GM12878 (cell line): ENCODE measurements around the gene XPO6. TPM values are rescaled to one million over a fixed set of nuclear protein-coding genes. Genes with fewer than 3 reads are reported as not detected.
A peak's percentile ranks its signal among the peaks of the same experiment; 100 is the strongest.

ENCODE experiments used
- ATAC-seq: fragments of 200-7000 bp; cut with Tn5 transposase; 3 replicates; pipeline ENCODE4 v1.9.1; 2020; ENCODE audit warnings: mild to moderate bottlenecking, moderate library complexity
- BruUV-seq: library from RNA; stranded (reverse); fragments of 400-500 nt; replicated peaks from 2 replicates; lab custom pipeline; 2021; lab: Mats Ljungman, UMichigan
- CTCF ChIA-PET: fragments of 300-600 bp; sonication (Branson Sonifier 250); formaldehyde crosslinking; extraction: SDS; loops from one replicate; lab custom pipeline; 2021; ENCODE audit warnings: inconsistent platforms; lab: Yijun Ruan, JAX
- POLR2A ChIA-PET: fragments of 350-600 bp; formaldehyde crosslinking; extraction: SDS; loops from one replicate; lab custom pipeline; 2021; ENCODE audit warnings: inconsistent platforms; lab: Charles Lee
- RAD21 ChIA-PET: fragments of 300-600 bp; sonication (Branson Sonifier 250); formaldehyde crosslinking; loops from one replicate; lab custom pipeline; 2023; ENCODE audit warnings: antibody characterized with exemption; ENCODE audit not compliant: unreplicated experiment; lab: Charles Lee
- SMC1A ChIA-PET: fragments of 300-600 bp; sonication (Branson Sonifier 250); formaldehyde crosslinking; loops from one replicate; lab custom pipeline; 2023; ENCODE audit not compliant: unreplicated experiment, uncharacterized antibody; lab: Charles Lee
- DNase-seq: peaks from one replicate; pipeline ENCODE4 v3.0.0-alpha.2; 2011; ENCODE audit warnings: low read depth, low spot score
- FAIRE-seq: peaks from 3 replicates; lab custom pipeline; 2011; peaks lifted over from hg19 to GRCh38; lab: Jason Lieb, UNC
- H2AFZ ChIP-seq: 2 replicates; pipeline ENCODE4 v1.6.0; 2011; ENCODE audit warnings: low read depth, low read length, control low read depth; ENCODE audit not compliant: control insufficient read depth
- H3K27ac ChIP-seq: 2 replicates; pipeline ENCODE4 v1.5.1; 2011; ENCODE audit warnings: control low read depth; ENCODE audit not compliant: control insufficient read depth, insufficient read depth
- H3K27me3 ChIP-seq, 2 experiments: replicated peaks in 1 of 2; 2 replicates each; pipeline versions ENCODE4 v1.6.0 to v1.6.1; 2011; ENCODE audit warnings: low read length in 1 of 2; ENCODE audit not compliant: control insufficient read depth in 2 of 2, insufficient read depth in 2 of 2
- H3K36me3 ChIP-seq, 2 experiments: 2 replicates each; pipeline ENCODE4 v1.5.1; 2011; ENCODE audit warnings: low read length in 1 of 2; ENCODE audit not compliant: control insufficient read depth in 2 of 2, insufficient read depth in 2 of 2
- H3K4me1 ChIP-seq: 2 replicates; pipeline ENCODE4 v1.6.1; 2011; ENCODE audit warnings: mild to moderate bottlenecking, low read length, moderate library complexity, mixed read lengths; ENCODE audit not compliant: control insufficient read depth, insufficient read depth
- H3K4me2 ChIP-seq: 2 replicates; pipeline ENCODE4 v1.6.0; 2011; ENCODE audit warnings: control low read depth; ENCODE audit not compliant: control insufficient read depth, insufficient read depth
- H3K4me3 ChIP-seq: fragments of 200-600 bp; sonication (generic); 2 replicates; pipeline ENCODE4 v1.5.1; 2016
- H3K79me2 ChIP-seq: 2 replicates; pipeline ENCODE4 v1.6.0; 2011; ENCODE audit warnings: low read length; ENCODE audit not compliant: control insufficient read depth, insufficient read depth
- H3K9ac ChIP-seq: 2 replicates; pipeline ENCODE4 v1.8.0; 2011; ENCODE audit warnings: low read length, control low read depth, mixed read lengths; ENCODE audit not compliant: control insufficient read depth, insufficient read depth
- H3K9me3 ChIP-seq: replicated peaks from 3 replicates; pipeline ENCODE4 v1.5.1; 2011; ENCODE audit warnings: mild to moderate bottlenecking, low read length; ENCODE audit not compliant: control insufficient read depth, insufficient read depth
- H4K20me1 ChIP-seq: 2 replicates; pipeline ENCODE4 v1.6.0; 2011; ENCODE audit not compliant: control insufficient read depth, insufficient read depth
- CEBPB ChIP-seq, 2 experiments: fragments of 150-350 bp in 1 of 2; IDR thresholded peaks; 2 replicates each; pipeline ENCODE4 v1.6.1; 2012 to 2014; ENCODE audit warnings: low read depth in 2 of 2, low read length in 2 of 2, borderline replicate concordance in 1 of 2, inconsistent platforms in 1 of 2
- KDM1A ChIP-seq: fragments of 200-600 bp; sonication (generic); IDR thresholded peaks from 2 replicates; pipeline ENCODE4 v1.6.1; 2016; ENCODE audit warnings: borderline replicate concordance
- NBN ChIP-seq: fragments of 450-650 bp; IDR thresholded peaks from 2 replicates; pipeline ENCODE4 v1.6.1; 2016
- PBX3 ChIP-seq: IDR thresholded peaks from 2 replicates; pipeline ENCODE4 v1.6.1; 2011; ENCODE audit warnings: mild to moderate bottlenecking, low read depth, low read length, moderate library complexity; ENCODE audit not compliant: insufficient replicate concordance
- RAD21 ChIP-seq: IDR thresholded peaks from 2 replicates; pipeline ENCODE4 v1.6.1; 2011; ENCODE audit warnings: mild to moderate bottlenecking, low read depth, low read length, moderate library complexity; ENCODE audit not compliant: insufficient read depth
- SMARCA5 ChIP-seq: fragments of 450-650 bp; IDR thresholded peaks from 2 replicates; pipeline ENCODE4 v1.6.1; 2017; ENCODE audit warnings: mild to moderate bottlenecking
- SMC3 ChIP-seq: IDR thresholded peaks from 2 replicates; pipeline ENCODE4 v1.6.1; 2011; ENCODE audit warnings: low read length, improper control_type of control experiment, borderline replicate concordance
- TCF3 ChIP-seq: IDR thresholded peaks from 2 replicates; pipeline ENCODE4 v1.6.1; 2012; ENCODE audit warnings: low read depth, mild to moderate bottlenecking, low read length, borderline replicate concordance; ENCODE audit not compliant: insufficient read depth
- YY1 ChIP-seq: IDR thresholded peaks from 2 replicates; pipeline ENCODE4 v1.6.1; 2011; ENCODE audit warnings: low read depth, mild to moderate bottlenecking, low read length
- WGBS: methylation state at CpG from one replicate; pipeline ENCODE4 v1.1.6; 2016; ENCODE audit warnings: low lambda C conversion rate; ENCODE audit not compliant: insufficient replicate concordance, insufficient coverage; ENCODE audit errors: missing lambda C conversion rate; 5-methylcytosine and 5-hydroxymethylcytosine counted together
- in situ Hi-C: fragments of 300-500 bp; cut with MboI; formaldehyde crosslinking; loops from 9 replicates; pipeline ENCODE4 v1.14.3; 2018; ENCODE audit warnings: mixed read lengths
- intact Hi-C: fragments of 100-400 bp; cut with micrococcal nuclease; formaldehyde crosslinking; loops from one replicate; pipeline ENCODE4 v1.14.2; 2022; ENCODE audit not compliant: unreplicated experiment
- polyA plus RNA-seq, 11 experiments: library from polyadenylated mRNA; depleted of rRNA in 4 of 11; unstranded in 6 of 11; stranded (reverse) in 5 of 11; fragments of >200 nt; fragmentation: Nextera tagmentation in 4 of 11; fragmentation: Illumina TruSeq in 1 of 11; extraction: Ambion mirVana in 4 of 11; extraction: Trizol in 1 of 11; gene quantifications; 1 replicate in 1 of 11; 2 replicates in 10 of 11; pipeline versions ENCODE4 v1.2.1 to v1.2.3, GENCODE V29; 2011 to 2016; ENCODE audit warnings: inconsistent platforms in 2 of 11, missing spikeins in 2 of 11, low read depth in 1 of 11
- total RNA-seq, 4 experiments: library from RNA; depleted of rRNA in 3 of 4; stranded (reverse); fragments of >200 nt in 3 of 4; fragmentation: Illumina TruSeq in 1 of 4; extraction: Trizol in 1 of 4; gene quantifications; 2 replicates each; pipeline versions ENCODE4 v1.2.1 to v1.2.3, GENCODE V29; 2013 to 2021
- TF ChIP-seq, protein P1 (sequence below), 3 experiments: IDR thresholded peaks in 2 of 3; conservative IDR thresholded peaks in 1 of 3; 2 replicates each; pipeline ENCODE4 v1.5.1; 2011; ENCODE audit warnings: low read depth in 3 of 3, low read length in 3 of 3, mild to moderate bottlenecking in 3 of 3, control low read depth in 2 of 3, moderate library complexity in 2 of 3, inconsistent platforms in 1 of 3, mixed read lengths in 1 of 3; ENCODE audit not compliant: control insufficient read depth in 2 of 3, insufficient read depth in 1 of 3; ENCODE audit errors: extremely low read depth in 1 of 3

Gene XPO6
- total and polyA plus RNA-seq, 10 of the 15 experiments (the other 5 are each of a cell fraction or from before 2014, with no cell fraction given): 9.9 to 246 (median 110) TPM

DNA sequence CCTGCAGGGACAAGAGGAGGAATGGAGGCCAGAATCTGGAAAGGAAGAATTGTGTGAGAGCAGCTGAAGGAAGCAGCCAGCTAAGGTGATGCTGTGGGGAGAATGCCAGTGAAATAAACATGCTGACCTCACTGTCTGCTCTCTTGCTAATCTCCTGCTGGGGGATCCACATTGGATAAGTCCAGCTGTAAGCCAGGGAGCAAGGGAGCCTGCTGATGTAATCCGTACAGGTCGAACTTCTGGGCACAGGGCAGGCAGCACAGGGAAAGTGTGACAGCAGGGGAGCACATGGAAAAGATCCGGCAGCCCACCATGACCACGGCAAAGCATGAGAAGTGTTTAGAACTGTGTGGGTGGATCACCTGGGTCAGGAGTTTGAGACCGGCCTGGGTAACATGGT lies 7.5 kb upstream of the XPO6 start:
- no peak overlapping the region for H3K9ac ChIP-seq
- no peak overlapping the region for H3K27ac ChIP-seq
- WGBS: 73% methylated on average over 5 of the region's 5 CpGs
- ChIA-PET SMC1A (interaction anchor here (1.1 to 13.4 kb wide), 5 partner anchors 13 to 86 kb away, joined by 3 to 105 read pairs (median 10); no protein-coding TSS in a partner anchor), RAD21 (interaction anchor here (0.6 to 4.2 kb wide), 5 partner anchors 28 to 246 kb away, joined by 3 to 34 read pairs (median 21); no protein-coding TSS in a partner anchor), CTCF (interaction anchor here (0.8 to 3.9 kb wide), 6 partner anchors 10 to 580 kb away, joined by 3 to 58 read pairs (median 6); no protein-coding TSS in a partner anchor), POLR2A (interaction anchor here (0.6 kb wide), 1 partner anchor 9 kb away, joined by 4 read pairs; no protein-coding TSS in a partner anchor)
- H3K4me1 ChIP-seq: no peaks in the 10 kb centered on the region
- H3K4me2 ChIP-seq: no peak overlapping the region
- H2AFZ ChIP-seq: no peak overlapping the region
- no peak overlapping the region for H3K4me3 ChIP-seq
- no peaks in the 10 kb centered on the region for H3K36me3 ChIP-seq
- no peaks in the 10 kb centered on the region for H4K20me1 ChIP-seq
- BruUV-seq: no TSS peak
- in situ Hi-C loops (loop anchor here (5.0 kb wide), 1 partner anchor 242 kb away; no protein-coding TSS in a partner anchor), intact Hi-C loops (loop anchor here (2.0 kb wide), 1 partner anchor 78 kb away; no protein-coding TSS in a partner anchor)
- DNase-seq: no peak
- no peaks in the 10 kb centered on the region for H3K79me2 ChIP-seq
- no peak for ATAC-seq
- H3K27me3 ChIP-seq: no peaks in the 10 kb centered on the region
- TF ChIP-seq YY1: no peak
- H3K9me3 ChIP-seq: no peaks in the 10 kb centered on the region
- FAIRE-seq: no peak

DNA sequence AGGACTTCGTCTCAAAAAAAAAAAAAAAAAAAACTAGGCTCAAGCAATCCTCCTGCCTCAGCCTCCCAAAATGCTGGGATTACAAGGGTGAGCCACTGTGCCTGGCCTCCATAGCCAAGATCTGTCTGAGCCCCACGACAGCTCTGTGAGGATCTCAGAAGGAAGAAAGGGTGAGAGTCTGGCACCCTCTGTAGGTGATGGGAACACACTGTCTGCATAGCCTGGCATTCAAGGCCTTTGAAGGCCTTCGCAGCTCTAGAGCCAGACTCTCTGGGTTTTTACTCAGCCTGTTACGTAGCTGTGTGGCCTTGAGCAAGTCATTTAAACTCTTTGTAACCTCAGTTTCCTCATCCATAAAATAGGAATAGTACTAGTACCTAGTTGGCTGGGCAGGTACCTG lies 6.3 kb upstream of the XPO6 start:
- CTCF ChIA-PET: interaction anchor here (0.6 to 3.9 kb wide), 39 partner anchors 9 to 579 kb away, joined by 3 to 58 read pairs (median 4); no protein-coding TSS in a partner anchor
- Histone ChIP-seq H3K4me2 (no peak overlapping the region), H3K27ac (no peak overlapping the region), H3K36me3 (no peaks in the 10 kb centered on the region), H4K20me1 (no peaks in the 10 kb centered on the region), H3K9me3 (no peaks in the 10 kb centered on the region), H3K4me3 (no peak overlapping the region), H2AFZ (no peak overlapping the region), H3K4me1 (no peaks in the 10 kb centered on the region), H3K9ac (no peak overlapping the region), H3K27me3 (no peaks in the 10 kb centered on the region), H3K79me2 (no peaks in the 10 kb centered on the region)
- WGBS: 42% methylated on average over 3 of the region's 4 CpGs
- POLR2A ChIA-PET: interaction anchor here (0.6 to 1.3 kb wide), 3 partner anchors 30 to 130 kb away, joined by 5 to 6 read pairs (median 6); no protein-coding TSS in a partner anchor
- no TSS peak for BruUV-seq
- RAD21 ChIA-PET: interaction anchor here (0.6 to 4.5 kb wide), 24 partner anchors 8 to 578 kb away, joined by 3 to 34 read pairs (median 4); no protein-coding TSS in a partner anchor
- intact Hi-C loops (loop anchor here (1.0 to 2.0 kb wide), 2 partner anchors 77 to 246 kb away; no protein-coding TSS in a partner anchor), in situ Hi-C loops (loop anchor here (5.0 kb wide), 1 partner anchor 241 kb away; no protein-coding TSS in a partner anchor)
- ATAC-seq: peak; percentile 100
- SMC1A ChIA-PET: interaction anchor here (0.6 to 13.4 kb wide), 25 partner anchors 11 to 586 kb away, joined by 3 to 105 read pairs (median 5); no protein-coding TSS in a partner anchor
- no peak for DNase-seq
- TF ChIP-seq PBX3 (no peak), SMARCA5 (peak; percentile 88), KDM1A (no peak), NBN (peak; percentile 41; the same call in 1 of the 2 replicates), RAD21 (peak; percentile 87), TCF3 (no peak), SMC3 (peak; percentile 81; the same call in 1 of the 2 replicates), CEBPB (IDR thresholded peaks at IDR 0.05; ENCODE audit: borderline replicate concordance in 1 of 2, low read depth in 2 of 2, low read length in 2 of 2) (no peak)
- TF ChIP-seq, protein P1, sequence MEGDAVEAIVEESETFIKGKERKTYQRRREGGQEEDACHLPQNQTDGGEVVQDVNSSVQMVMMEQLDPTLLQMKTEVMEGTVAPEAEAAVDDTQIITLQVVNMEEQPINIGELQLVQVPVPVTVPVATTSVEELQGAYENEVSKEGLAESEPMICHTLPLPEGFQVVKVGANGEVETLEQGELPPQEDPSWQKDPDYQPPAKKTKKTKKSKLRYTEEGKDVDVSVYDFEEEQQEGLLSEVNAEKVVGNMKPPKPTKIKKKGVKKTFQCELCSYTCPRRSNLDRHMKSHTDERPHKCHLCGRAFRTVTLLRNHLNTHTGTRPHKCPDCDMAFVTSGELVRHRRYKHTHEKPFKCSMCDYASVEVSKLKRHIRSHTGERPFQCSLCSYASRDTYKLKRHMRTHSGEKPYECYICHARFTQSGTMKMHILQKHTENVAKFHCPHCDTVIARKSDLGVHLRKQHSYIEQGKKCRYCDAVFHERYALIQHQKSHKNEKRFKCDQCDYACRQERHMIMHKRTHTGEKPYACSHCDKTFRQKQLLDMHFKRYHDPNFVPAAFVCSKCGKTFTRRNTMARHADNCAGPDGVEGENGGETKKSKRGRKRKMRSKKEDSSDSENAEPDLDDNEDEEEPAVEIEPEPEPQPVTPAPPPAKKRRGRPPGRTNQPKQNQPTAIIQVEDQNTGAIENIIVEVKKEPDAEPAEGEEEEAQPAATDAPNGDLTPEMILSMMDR (IDR thresholded peaks at IDR 0.05 in 2 of 3, conservative IDR thresholded peaks at IDR 0.05 in 1 of 3; ENCODE audit: control insufficient read depth in 2 of 3, extremely low read depth in 1 of 3, insufficient read depth in 1 of 3, low read depth in 3 of 3, low read length in 3 of 3): peak; percentile 73 to 85 (median 80)
- FAIRE-seq: peak; percentile 87
